Measurements from ENCODE around the gene DEPP1. TPM values are rescaled to one million over a fixed set of nuclear protein-coding genes. Genes with fewer than 3 reads are reported as not detected.

DEPP1 gene
- total and polyA plus RNA-seq, 2 donors (not counting 3 experiments of a cell fraction or from before 2014, with no cell fraction given), result 364 to 951 TPM

- no peak overlapping the region for H3K27ac ChIP-seq (ENCODE audit: insufficient read depth, low read depth, low read length)
- H3K9me3 ChIP-seq (replicated peaks; ENCODE audit: control insufficient read depth, insufficient read depth, low read length), result no peaks in the 10 kb centered on the region
- TF ChIP-seq JUN (IDR thresholded peaks at IDR 0.05; ENCODE audit: borderline replicate concordance, insufficient read depth, insufficient read length, low read depth), result no peak
- TF ChIP-seq CTCF (IDR thresholded peaks at IDR 0.05; ENCODE audit: extremely low read depth in 1 of 2, insufficient read depth in 1 of 2, low read depth in 1 of 2, low read length in 2 of 2), result no peak
- no peak for TF ChIP-seq EZH2 (IDR thresholded peaks at IDR 0.05; ENCODE audit: borderline replicate concordance, low read depth, low read length, severe bottlenecking)
- no peak for TF ChIP-seq GATA2 (IDR thresholded peaks at IDR 0.05; ENCODE audit: insufficient read depth, insufficient read length, low read depth, low read length)
- TF ChIP-seq MAX (IDR thresholded peaks at IDR 0.05; ENCODE audit: insufficient read depth, insufficient read length), result no peak
- TF ChIP-seq POLR2AphosphoS5 (IDR thresholded peaks at IDR 0.05; ENCODE audit: insufficient read depth, low read depth, low read length), result no peak
- TF ChIP-seq MYC (IDR thresholded peaks at IDR 0.05; ENCODE audit: low read depth, low read length), result no peak
- no peak for TF ChIP-seq FOS (IDR thresholded peaks at IDR 0.05; ENCODE audit: borderline replicate concordance, insufficient read depth, low read length)
- no peaks in the 10 kb centered on the region for H4K20me1 ChIP-seq (replicated peaks; ENCODE audit: control insufficient read depth, extremely low read depth, insufficient read depth, low read length)
- H3K4me3 ChIP-seq (replicated peaks in 1 of 3; ENCODE audit: insufficient read depth in 1 of 3, low read depth in 1 of 3, low read length in 3 of 3), result no peak overlapping the region
- intact Hi-C loops (cut with micrococcal nuclease) (no loop called here), dilution Hi-C loops (cut with MboI; ENCODE audit: extremely low pct_ligation_motif_present, low sequenced_read_pairs) (no loop called here)
- no peak for FAIRE-seq
- no peak overlapping the region for H3K9ac ChIP-seq (replicated peaks; ENCODE audit: extremely low read depth, insufficient read depth, low read length)
- no peaks in the 10 kb centered on the region for H3K9me1 ChIP-seq (replicated peaks; ENCODE audit: control insufficient read depth, extremely low read depth, insufficient read depth, low read length)
- H2AFZ ChIP-seq (ENCODE audit: low read depth, low read length), result no peak overlapping the region
- H3K27me3 ChIP-seq (ENCODE audit: control insufficient read depth in 2 of 2, insufficient read depth in 2 of 2, low read length in 2 of 2), result no peaks in the 10 kb centered on the region
- BruUV-seq (replicated peaks), result no TSS peak
- CTCF ChIA-PET, result no interaction called here
- H3K36me3 ChIP-seq (ENCODE audit: control insufficient read depth in 2 of 2, extremely low read depth in 1 of 2, insufficient read depth in 2 of 2, low read length in 2 of 2), result no peaks in the 10 kb centered on the region
- H3K4me2 ChIP-seq (ENCODE audit: insufficient read depth, low read length), result no peak overlapping the region
- no peaks in the 10 kb centered on the region for H3K4me1 ChIP-seq (ENCODE audit: control insufficient read depth, extremely low read depth, insufficient read depth, low read length)
- POLR2A ChIA-PET, result no interaction called here
- no peak for DNase-seq (ENCODE audit: low read depth, low spot score)
- H3K79me2 ChIP-seq (ENCODE audit: control insufficient read depth, insufficient read depth, low read length), result no peaks in the 10 kb centered on the region
Measured at GRCh38 chr10:44928462-44928861, 50.1 kb downstream of the DEPP1 start.
